Measurements from ENCODE around the gene CFC1.
"Not testable (repeated sequence)": the region's sequence is repeated elsewhere in the genome, so short reads cannot be mapped to it uniquely, and the experiment has no call there.

The CFC1 gene

GRCh38 chr2:130599393-130599792 is at the start of gene CFC1:
CFC1 (minus strand) TSS chr2:130599575; CDS start chr2:130599287, 288 bp downstream.
- not testable (repeated sequence) for DNase-seq

- not testable (repeated sequence) for DNase-seq
These were observed 42.3 kb upstream of the CFC1 start for GRCh38 chr2:130641688-130642087.

- DNase-seq = not testable (repeated sequence)
These were observed 39.6 kb upstream of the CFC1 start for GRCh38 chr2:130638973-130639372.

- DNase-seq = not testable (repeated sequence)
These were observed 29.6 kb upstream of the CFC1 start for GRCh38 chr2:130628784-130629475.

GRCh38 chr2:130611140-130611539 is 11.8 kb upstream of the CFC1 start, which contains the start of gene POTEJ:
POTEJ (plus strand) TSS chr2:130611440; CDS start chr2:130611533, 93 bp downstream.
- not testable (repeated sequence) for DNase-seq

- not testable (repeated sequence) for DNase-seq
These were observed 11.1 kb upstream of the CFC1 start for GRCh38 chr2:130610486-130610885.

- not testable (repeated sequence) for DNase-seq
These were observed 9.9 kb upstream of the CFC1 start for GRCh38 chr2:130609002-130609920.

GRCh38 chr2:130608276-130609001 is 9.1 kb upstream of the CFC1 start:
- not testable (repeated sequence) for DNase-seq

- not testable (repeated sequence) for DNase-seq
These were observed 2.4 kb upstream of the CFC1 start for GRCh38 chr2:130601648-130602302.

GRCh38 chr2:130599926-130600325 is 551 bp upstream of the CFC1 start:
- DNase-seq = not testable (repeated sequence)

GRCh38 chr2:130598463-130598862 is 912 bp downstream of the CFC1 start:
- DNase-seq = not testable (repeated sequence)

GRCh38 chr2:130597994-130598393 is 1.4 kb downstream of the CFC1 start:
- DNase-seq = not testable (repeated sequence)

GRCh38 chr2:130596757-130597156 is 2.6 kb downstream of the CFC1 start:
- DNase-seq = not testable (repeated sequence)

GRCh38 chr2:130594011-130594410 is 5.4 kb downstream of the CFC1 start:
- not testable (repeated sequence) for DNase-seq

- not testable (repeated sequence) for DNase-seq
These were observed 6.5 kb downstream of the CFC1 start for GRCh38 chr2:130592791-130593414.

- not testable (repeated sequence) for DNase-seq
These were observed 8.5 kb downstream of the CFC1 start for GRCh38 chr2:130590842-130591359.

- not testable (repeated sequence) for DNase-seq
These were observed 9.1 kb downstream of the CFC1 start for GRCh38 chr2:130590170-130590841.

- DNase-seq = not testable (repeated sequence)
These were observed 10.5 kb downstream of the CFC1 start for GRCh38 chr2:130588688-130589458.

GRCh38 chr2:130584726-130585125 is 14.6 kb downstream of the CFC1 start:
- DNase-seq = not testable (repeated sequence)

GRCh38 chr2:130583582-130583981 is 15.8 kb downstream of the CFC1 start:
- DNase-seq = not testable (repeated sequence)
